Transverse colon (tissue), 4 donors: Measurements from ENCODE around the gene ZNF804A.

ENCODE experiments used
- EP300 ChIP-seq: sonication (generic); formaldehyde crosslinking; IDR thresholded peaks from one replicate; pipeline ENCODE4 v1.6.1; 2017; ENCODE audit warnings: antibody characterized with exemption, low read depth
- POLR2A ChIP-seq: fragments of 450-650 bp; IDR thresholded peaks from one replicate; pipeline ENCODE4 v1.6.1; 2016; ENCODE audit warnings: antibody characterized with exemption, mild to moderate bottlenecking, moderate library complexity
- POLR2AphosphoS5 ChIP-seq, 3 donors: sonication (generic); formaldehyde crosslinking; IDR thresholded peaks; one replicate each; pipeline ENCODE4 v1.6.1; 2016; ENCODE audit warnings: antibody characterized with exemption in 3 of 3
- TF ChIP-seq, protein P1 (sequence below), 5 experiments: fragments of 200-600 bp in 3 of 5; fragments of 450-650 bp in 2 of 5; sonication (generic) in 3 of 5; IDR thresholded peaks; 1 replicate in 2 of 5; 2 replicates in 3 of 5; pipeline ENCODE4 v1.5.1; 2016 to 2017; ENCODE audit warnings: antibody characterized with exemption in 5 of 5, inconsistent platforms in 3 of 5, mild to moderate bottlenecking in 2 of 5, moderate library complexity in 1 of 5

DNA sequence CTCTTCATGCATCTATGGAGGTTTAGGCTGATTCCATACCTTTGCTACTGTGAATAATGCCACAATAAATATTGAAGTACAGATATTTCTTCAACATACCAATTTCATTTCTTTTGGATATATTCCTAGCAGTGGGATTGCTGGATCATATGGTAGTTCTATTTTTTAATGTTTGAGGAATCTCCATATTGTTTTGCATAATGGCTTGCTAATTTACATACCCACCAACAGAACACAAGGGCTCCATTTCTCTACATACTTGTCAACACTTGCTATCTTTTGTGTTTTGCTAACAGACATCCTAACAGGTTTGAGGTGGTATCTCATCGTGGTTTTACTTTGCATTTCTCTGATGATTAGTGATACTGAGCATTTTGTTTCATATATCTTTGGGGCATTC lies 253.2 kb downstream of the ZNF804A start:
- TF ChIP-seq POLR2A (no peak), EP300 (no peak), POLR2AphosphoS5 (IDR thresholded peaks at IDR 0.05) (no peak)
- TF ChIP-seq, protein P1, sequence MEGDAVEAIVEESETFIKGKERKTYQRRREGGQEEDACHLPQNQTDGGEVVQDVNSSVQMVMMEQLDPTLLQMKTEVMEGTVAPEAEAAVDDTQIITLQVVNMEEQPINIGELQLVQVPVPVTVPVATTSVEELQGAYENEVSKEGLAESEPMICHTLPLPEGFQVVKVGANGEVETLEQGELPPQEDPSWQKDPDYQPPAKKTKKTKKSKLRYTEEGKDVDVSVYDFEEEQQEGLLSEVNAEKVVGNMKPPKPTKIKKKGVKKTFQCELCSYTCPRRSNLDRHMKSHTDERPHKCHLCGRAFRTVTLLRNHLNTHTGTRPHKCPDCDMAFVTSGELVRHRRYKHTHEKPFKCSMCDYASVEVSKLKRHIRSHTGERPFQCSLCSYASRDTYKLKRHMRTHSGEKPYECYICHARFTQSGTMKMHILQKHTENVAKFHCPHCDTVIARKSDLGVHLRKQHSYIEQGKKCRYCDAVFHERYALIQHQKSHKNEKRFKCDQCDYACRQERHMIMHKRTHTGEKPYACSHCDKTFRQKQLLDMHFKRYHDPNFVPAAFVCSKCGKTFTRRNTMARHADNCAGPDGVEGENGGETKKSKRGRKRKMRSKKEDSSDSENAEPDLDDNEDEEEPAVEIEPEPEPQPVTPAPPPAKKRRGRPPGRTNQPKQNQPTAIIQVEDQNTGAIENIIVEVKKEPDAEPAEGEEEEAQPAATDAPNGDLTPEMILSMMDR (IDR thresholded peaks at IDR 0.05): no peak
